ENCODE data around the gene TRIML2.

Gene TRIML2, protein sequence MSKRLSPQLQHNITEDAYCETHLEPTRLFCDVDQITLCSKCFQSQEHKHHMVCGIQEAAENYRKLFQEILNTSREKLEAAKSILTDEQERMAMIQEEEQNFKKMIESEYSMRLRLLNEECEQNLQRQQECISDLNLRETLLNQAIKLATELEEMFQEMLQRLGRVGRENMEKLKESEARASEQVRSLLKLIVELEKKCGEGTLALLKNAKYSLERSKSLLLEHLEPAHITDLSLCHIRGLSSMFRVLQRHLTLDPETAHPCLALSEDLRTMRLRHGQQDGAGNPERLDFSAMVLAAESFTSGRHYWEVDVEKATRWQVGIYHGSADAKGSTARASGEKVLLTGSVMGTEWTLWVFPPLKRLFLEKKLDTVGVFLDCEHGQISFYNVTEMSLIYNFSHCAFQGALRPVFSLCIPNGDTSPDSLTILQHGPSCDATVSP

DNA sequence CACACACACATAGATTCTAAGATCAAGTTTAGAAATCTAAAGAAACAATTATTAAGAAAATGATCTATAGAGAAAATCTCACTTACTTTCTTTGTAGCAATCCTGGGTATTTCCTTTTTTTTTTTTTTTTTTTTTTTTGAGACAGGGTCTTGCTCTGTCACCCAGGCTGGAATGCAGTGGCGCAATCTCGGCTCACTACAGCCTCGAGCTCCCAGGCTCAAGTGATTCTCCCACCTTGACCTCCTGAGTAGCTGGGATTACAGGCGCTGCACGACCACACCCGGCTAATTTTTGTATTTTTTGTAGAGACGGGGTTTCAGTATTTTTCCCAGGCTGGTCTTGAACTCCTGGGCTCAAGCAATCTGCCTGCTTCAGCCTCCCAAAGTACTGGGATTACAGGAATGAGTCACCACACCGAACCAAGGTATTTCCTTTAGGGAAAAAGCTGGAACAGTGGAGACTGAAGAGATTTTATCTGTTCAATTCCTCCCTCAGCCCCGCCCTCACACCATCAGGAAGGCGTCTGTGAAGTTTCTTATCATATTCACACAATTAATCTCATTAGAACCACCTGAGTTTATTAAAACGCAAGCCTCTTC lies at the start of gene TRIML2:
Gene TRIML2, minus strand, starts transcription at position 447 of the 599 bp plus-strand sequence. CDS start 4,235 bp downstream, outside the sequence.
- no peak for DNase-seq (ENCODE audit: low spot score)

DNA sequence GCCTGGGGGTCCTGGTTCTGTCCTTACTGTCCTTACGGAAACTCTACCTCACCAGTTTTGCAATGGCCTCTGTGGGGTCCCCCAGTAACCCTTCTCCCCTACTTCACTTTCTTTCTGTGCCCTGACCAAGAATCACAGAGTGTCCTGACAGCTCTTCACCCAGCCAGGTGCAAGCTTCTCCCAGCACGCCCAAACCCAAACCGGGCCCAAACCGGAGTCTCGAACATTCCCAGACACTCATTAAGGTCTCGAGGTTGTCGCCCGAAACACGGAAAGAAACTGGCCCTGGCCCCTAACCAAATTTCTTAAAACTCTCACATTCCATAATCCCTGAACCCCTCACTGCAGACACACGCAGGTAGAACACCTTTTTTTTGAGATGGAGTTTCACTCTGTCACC lies 48.9 kb upstream of the TRIML2 start:
- DNase-seq (ENCODE audit: low spot score), result no peak
- TF ChIP-seq, protein P1, sequence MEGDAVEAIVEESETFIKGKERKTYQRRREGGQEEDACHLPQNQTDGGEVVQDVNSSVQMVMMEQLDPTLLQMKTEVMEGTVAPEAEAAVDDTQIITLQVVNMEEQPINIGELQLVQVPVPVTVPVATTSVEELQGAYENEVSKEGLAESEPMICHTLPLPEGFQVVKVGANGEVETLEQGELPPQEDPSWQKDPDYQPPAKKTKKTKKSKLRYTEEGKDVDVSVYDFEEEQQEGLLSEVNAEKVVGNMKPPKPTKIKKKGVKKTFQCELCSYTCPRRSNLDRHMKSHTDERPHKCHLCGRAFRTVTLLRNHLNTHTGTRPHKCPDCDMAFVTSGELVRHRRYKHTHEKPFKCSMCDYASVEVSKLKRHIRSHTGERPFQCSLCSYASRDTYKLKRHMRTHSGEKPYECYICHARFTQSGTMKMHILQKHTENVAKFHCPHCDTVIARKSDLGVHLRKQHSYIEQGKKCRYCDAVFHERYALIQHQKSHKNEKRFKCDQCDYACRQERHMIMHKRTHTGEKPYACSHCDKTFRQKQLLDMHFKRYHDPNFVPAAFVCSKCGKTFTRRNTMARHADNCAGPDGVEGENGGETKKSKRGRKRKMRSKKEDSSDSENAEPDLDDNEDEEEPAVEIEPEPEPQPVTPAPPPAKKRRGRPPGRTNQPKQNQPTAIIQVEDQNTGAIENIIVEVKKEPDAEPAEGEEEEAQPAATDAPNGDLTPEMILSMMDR (IDR thresholded peaks at IDR 0.05; ENCODE audit: extremely low read depth, missing control alignments), result no peak

More for the DNA sequence above, at the start of gene TRIML2:
- TF ChIP-seq, protein P1 (IDR thresholded peaks at IDR 0.05; ENCODE audit: extremely low read depth, missing control alignments), result no peak

DNA sequence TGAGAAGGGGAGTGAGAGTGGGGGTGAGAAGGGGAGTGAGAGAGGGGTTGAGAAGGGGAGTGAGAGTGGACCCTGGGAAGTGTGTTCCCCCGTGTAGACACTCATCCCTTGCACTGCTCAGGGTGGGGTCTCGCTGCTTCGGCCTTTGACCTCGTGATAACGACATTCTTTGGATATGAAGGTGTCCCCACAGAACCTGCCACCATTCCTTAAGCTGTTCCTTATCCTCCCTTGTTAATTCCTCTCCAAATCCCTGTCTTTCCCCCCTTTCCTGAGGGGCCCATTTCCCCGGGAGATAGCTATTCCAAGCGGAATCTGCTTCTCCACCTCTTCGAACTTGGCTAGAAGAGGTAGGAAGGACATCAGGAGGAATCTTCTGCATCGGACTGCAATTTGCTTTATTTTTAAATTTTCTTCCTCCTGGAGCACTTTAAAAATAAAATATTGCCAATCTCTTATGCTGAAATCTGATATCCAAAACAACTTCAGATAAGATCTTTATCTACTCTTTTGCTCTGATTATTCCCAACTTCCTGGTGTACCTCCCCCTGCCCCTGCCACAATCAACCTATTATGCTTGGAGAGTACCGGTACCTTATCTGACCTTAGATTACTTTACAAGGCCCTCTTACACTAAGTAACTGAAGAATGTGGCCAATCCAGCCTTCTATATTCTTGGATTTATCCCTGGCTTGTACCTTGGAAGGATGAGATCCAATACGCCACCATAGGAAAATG lies 45.4 kb upstream of the TRIML2 start:
- TF ChIP-seq, protein P1 (IDR thresholded peaks at IDR 0.05; ENCODE audit: extremely low read depth, missing control alignments), result no peak
- DNase-seq (ENCODE audit: low spot score), result no peak

DNA sequence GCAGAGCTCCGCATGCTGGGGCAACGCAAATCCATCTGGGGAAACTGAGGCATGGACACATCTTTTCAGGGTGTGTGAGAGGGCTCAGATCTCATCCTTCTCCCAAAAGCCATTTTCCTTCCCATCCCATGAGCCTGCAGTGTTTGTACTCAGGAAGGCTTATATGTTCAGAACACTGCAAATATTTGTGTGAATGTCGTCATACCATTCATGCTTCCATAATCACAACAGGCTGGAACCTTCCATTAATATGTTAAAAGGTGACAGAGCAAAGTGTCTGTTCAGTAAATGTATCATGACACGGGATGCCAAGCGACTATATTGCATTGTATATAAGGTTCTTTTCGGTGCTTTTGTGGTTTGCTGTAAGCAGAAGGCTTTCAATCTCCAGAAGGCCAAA lies 38.4 kb upstream of the TRIML2 start:
- no peak for DNase-seq (ENCODE audit: low spot score)

DNA sequence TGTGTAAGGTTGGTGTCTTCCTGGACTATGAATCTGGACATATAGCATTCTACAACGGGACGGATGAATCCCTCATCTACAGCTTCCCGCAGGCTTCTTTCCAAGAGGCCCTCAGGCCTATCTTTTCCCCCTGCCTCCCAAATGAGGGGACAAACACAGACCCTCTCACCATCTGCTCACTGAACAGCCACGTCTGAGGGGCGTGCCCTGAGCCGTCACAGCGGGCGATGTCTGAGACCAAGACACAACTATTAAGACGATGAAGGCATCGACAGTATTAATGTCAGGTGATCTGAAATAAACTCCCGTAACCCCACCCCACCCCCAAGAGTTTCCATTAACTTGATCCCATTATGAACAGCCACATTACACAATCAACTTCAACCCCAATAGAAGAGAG lies 37.8 kb upstream of the TRIML2 start:
- DNase-seq (ENCODE audit: low spot score), result no peak
- TF ChIP-seq, protein P1 (IDR thresholded peaks at IDR 0.05; ENCODE audit: extremely low read depth, missing control alignments), result no peak

More for the DNA sequence above, 38.4 kb upstream of the TRIML2 start:
- TF ChIP-seq, protein P1 (IDR thresholded peaks at IDR 0.05; ENCODE audit: extremely low read depth, missing control alignments), result no peak

DNA sequence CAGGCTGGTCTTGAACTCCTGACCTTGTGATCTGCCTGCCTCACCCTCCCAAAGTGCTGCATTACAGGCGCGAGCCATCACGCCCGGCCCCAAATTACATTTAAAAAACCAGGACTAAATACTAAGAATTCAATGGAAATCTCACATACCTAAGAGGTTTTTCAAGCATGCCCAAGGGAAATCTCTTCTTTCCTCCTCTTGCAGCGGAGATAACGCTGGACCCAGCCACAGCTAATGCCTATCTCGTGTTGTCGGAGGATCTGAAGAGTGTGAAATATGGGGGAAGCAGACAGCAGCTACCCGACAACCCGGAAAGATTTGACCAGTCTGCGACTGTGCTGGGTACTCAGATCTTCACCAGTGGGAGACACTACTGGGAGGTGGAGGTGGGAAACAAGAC lies 37.2 kb upstream of the TRIML2 start:
- TF ChIP-seq, protein P1 (IDR thresholded peaks at IDR 0.05; ENCODE audit: extremely low read depth, missing control alignments), result no peak
- no peak for DNase-seq (ENCODE audit: low spot score)

DNA sequence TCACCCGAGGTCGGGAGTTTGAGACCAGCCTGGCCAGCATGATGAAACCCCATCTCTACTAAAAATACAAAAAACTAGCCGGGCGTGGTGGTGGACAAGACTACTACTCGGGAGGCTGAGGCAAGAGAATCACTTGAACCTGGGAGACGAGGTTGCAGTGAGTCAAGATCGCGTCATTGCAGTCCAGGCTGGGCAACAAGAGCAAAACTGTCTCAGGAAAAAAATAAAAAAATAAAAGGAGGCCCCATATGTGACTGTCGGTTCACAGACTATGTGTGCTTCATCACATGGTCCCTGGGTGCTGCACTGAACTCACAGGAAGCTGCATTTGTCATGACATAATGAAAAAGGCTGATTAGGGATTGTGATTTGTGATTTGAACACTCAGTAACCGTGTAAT lies 36.2 kb upstream of the TRIML2 start:
- DNase-seq (ENCODE audit: low spot score), result no peak
- TF ChIP-seq, protein P1 (IDR thresholded peaks at IDR 0.05; ENCODE audit: extremely low read depth, missing control alignments), result no peak
